CD4-positive, alpha-beta T cell treated with Interleukin-10 for 1 hour (primary cell): ENCODE results near the gene SLC9A2.
A peak's percentile ranks its signal among the peaks of the same experiment; 100 is the strongest.

ENCODE experiments used
- DNase-seq: peaks from one replicate; pipeline ENCODE4 v3.0.0-alpha.2; 2020

SLC9A2 gene

GRCh38 chr2:102736110-102736409 is 116.7 kb downstream of the SLC9A2 start:
- DNase-seq, result no peak

GRCh38 chr2:102736410-102737409 is 117.4 kb downstream of the SLC9A2 start:
- DNase-seq, result peak; percentile 84

- no peak for DNase-seq
These were observed 118.1 kb downstream of the SLC9A2 start for GRCh38 chr2:102737431-102737830.

DNA sequence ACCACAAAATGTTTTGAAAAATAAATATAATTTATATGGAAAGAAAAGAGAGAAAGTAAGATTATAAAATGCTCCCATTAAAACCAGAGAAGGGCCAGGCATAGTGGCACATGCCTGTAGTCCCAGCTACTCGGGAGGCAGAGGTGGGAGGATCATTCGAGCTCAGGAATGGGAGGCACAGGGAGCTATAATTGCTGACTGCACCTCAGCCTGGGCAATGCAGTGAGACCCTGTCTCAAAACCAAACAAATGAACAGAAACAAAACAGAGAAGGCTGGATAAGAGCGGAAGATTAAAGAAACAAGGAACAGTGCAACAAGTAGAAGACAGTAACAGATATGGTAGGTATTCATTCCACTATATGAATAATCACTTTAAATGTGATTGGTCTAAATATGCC is 123.9 kb downstream of the SLC9A2 start:
- no peak for DNase-seq

- DNase-seq, result no peak
These were observed 128.8 kb downstream of the SLC9A2 start for GRCh38 chr2:102748107-102748506.

DNA sequence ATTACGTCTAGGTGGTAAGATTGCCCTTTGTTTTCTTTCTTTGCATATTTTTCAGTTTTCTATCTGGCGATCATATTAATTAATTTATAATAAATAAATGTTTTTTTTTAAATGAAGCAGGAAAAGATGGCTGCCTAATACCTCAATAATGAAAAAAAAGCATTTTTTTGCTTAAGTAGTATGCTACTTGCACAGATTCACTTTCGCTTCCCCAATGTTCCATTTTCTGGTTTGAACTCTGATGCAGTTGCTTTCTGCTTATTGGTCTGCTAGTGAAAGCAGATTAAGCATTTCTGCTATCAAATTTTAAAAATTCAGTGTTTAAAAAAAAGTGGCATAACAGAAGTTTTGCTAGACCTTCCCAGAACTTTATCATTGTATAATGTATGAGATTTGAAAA is 130.6 kb downstream of the SLC9A2 start:
- DNase-seq, result no peak

DNA sequence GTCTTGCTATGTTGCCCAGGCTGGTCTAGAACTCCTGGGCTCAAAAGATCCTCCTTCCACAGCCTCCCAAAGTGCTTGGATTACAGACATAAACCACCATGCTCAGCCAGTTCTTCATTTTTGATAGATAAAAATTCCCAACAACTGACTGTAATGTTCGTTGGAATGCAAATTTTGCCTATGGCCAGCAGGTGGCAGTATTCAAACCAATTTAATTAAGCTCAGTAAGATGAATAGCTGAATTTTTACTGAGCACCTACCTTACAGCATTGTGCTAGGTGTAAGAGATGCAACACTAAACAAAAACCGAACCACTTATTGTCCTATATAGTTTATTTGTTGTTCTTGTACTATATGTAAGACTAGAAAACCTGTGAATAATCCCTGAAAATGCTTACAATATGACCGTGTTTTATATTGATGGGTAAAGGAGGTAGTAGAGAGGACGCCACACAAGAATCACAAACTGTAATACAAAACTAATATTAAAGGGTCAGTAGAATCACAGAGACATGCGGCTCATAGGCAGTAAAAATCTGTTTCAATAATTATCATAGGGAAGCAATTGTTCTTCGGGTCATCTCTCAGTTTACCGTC is 134.3 kb downstream of the SLC9A2 start:
- peak; percentile 49 for DNase-seq

DNA sequence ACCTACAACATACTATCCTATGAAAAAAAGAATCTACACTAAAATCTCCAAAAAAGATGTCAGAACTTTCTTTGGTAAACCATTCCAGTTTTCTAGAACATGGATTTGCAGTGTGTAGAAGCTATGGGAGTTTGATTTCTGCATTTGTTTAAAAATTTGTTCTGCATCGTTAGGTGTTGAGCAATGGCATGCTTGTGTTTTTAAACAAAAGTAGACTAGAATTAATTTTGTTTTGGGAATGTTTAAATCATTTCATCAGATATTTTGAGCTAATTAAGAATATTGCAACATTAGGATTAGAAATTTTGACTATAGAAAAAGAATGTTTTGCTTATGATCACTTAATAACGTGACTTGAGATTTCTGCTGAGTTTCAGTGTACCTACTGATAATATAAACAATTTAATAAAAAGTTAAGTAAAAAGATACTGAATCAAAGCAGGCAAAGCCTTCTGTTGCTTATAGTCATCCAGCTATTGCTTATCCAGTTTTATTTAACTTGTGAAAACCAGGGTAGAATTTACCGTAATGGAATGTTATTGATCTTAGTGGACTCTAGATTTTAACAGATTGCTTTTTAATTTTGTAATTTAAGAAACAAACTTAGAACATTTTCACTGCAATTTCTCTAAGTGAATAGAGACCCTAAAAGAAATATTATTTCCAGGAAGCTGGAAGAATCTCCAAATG is 135.2 kb downstream of the SLC9A2 start:
- no peak for DNase-seq

- no peak for DNase-seq
These were observed 135.9 kb downstream of the SLC9A2 start for GRCh38 chr2:102755284-102755683.

DNA sequence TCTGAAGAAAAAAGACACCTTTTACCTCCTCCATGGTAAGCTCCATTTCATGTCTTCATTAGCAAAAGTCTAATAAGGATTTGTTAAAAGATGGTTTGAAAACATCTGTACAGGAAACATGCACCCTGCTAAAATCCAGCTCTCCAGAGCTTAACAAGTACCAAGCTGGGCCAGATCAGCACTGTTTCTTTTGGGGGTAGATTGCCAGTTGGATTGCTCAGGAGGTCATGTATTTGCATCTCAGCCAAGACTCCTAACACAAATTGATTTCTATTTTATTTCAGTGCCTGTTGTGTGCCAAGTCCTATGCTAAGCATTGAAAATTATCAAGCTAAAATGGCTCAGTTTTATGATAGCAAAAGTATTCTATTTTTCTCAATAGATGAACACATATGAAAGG is 139.1 kb downstream of the SLC9A2 start:
- no peak for DNase-seq
